Suprapubic skin (tissue), 4 donors: ENCODE data around the gene CCT6B.

ENCODE experiments used
- CTCF ChIP-seq, 2 donors: fragments of 200-600 bp in 1 of 2; fragments of 450-650 bp in 1 of 2; sonication (generic) in 1 of 2; IDR thresholded peaks; one replicate each; pipeline ENCODE4 v1.5.1; 2016 to 2019; ENCODE audit warnings: antibody characterized with exemption in 2 of 2, mild to moderate bottlenecking in 1 of 2, moderate library complexity in 1 of 2
- EP300 ChIP-seq: sonication (generic); formaldehyde crosslinking; IDR thresholded peaks from one replicate; pipeline ENCODE4 v1.6.1; 2017; ENCODE audit warnings: antibody characterized with exemption
- POLR2A ChIP-seq, 2 donors: fragments of 450-650 bp; IDR thresholded peaks; one replicate each; pipeline ENCODE4 v1.6.1; 2017; ENCODE audit warnings: antibody characterized with exemption in 2 of 2, mild to moderate bottlenecking in 2 of 2, moderate library complexity in 2 of 2
- POLR2AphosphoS5 ChIP-seq, 3 donors: sonication (generic); formaldehyde crosslinking; IDR thresholded peaks; one replicate each; pipeline ENCODE4 v1.6.1; 2017; ENCODE audit warnings: antibody characterized with exemption in 3 of 3

GRCh38 chr17:34997355-34997862 is 36.1 kb upstream of the CCT6B start:
- TF ChIP-seq CTCF (IDR thresholded peaks at IDR 0.05) (no peak), EP300 (no peak), POLR2A (IDR thresholded peaks at IDR 0.05) (no peak), POLR2AphosphoS5 (IDR thresholded peaks at IDR 0.05) (no peak)
